ENCODE measurements around the gene TNP1.

The TNP1 gene

DNA sequence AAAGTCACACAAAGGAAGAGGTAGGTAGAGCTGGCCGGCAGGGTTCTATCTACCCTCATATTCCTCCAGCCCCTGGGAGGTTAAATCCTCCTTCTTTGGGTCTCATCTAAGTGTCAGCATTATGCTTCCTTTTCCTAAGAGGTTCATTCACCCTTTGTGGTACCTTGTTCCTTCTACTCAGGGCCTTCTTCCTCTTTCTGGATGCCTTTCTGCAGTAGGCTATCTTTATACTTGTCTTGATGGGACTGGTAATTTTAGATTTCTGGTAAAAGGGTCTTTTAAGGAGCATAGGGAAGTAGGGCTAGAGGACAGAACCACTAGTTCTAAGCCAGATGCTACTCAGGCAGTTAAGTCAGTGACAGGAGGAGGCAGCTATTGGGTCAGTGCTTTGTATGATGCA, 13.7 kb upstream of the TNP1 start:
- no peak for DNase-seq (ENCODE audit: low read depth)

DNA sequence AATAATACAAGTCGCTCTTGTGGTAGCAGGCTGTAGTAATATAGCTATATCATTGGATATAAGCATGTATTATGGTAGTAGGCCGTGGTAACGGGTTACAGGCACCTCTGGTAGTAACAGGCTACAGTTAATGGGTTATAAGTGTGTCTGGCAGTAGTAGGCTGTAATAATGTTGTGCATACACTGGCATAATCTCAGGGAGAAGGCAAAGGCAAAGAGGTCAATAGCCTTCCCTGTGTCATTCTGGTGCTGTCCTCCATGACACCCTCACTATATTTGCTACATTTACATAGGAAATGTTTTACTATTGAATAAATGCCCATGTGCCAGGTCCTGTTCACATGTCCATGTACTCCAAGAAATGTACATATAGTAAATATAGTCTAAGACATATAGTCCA, 12.8 kb upstream of the TNP1 start:
- no peak for DNase-seq (ENCODE audit: low read depth)

DNA sequence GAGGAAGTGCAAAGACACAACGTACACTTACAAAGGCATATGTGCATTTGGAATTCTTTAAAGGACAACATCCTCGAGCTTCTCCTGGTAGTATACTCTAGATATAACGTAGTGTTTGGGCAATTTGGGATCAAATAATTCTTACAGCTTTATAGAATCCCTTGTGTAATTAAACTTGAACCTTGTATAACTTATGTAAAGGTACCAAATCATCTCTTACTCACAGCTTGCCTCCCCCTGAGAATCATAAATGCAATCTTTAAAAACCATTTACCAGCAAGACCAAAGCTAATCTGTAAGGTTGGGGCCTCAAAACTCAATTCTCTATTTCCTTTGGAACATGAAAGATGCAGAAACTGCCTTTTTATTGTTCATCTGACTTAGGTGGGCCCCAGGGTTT, 12.2 kb upstream of the TNP1 start:
- no peak for DNase-seq (ENCODE audit: low read depth)

DNA sequence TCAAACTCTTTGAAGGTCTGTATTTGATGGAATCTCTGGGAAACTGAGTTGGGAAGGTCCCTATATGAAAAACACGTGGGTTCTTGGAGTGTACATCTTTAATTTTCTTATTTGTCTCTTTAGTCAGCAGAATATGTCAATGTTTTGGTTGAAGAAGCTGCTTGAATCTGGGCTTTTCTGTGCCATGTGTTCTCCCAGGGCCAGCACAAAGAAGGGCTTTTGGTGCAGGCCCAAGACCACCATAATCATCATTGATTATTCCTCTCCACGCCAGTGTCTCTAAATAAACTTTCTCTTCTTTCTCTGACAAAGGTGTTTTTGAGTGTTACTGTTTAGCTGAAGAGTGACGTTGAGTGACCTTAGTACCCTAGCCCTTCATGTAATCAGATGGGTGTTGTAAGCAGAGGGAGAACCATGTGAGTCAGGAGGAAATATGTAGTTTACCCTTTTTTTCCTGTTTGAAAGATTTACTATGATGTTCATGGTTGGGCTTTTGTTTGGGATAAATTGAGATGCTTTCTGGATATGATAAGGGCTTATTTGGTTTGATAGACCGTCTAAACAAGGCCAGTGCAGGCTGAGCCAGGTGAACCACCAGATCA, 11.6 kb upstream of the TNP1 start:
- DNase-seq (ENCODE audit: low read depth): no peak

DNA sequence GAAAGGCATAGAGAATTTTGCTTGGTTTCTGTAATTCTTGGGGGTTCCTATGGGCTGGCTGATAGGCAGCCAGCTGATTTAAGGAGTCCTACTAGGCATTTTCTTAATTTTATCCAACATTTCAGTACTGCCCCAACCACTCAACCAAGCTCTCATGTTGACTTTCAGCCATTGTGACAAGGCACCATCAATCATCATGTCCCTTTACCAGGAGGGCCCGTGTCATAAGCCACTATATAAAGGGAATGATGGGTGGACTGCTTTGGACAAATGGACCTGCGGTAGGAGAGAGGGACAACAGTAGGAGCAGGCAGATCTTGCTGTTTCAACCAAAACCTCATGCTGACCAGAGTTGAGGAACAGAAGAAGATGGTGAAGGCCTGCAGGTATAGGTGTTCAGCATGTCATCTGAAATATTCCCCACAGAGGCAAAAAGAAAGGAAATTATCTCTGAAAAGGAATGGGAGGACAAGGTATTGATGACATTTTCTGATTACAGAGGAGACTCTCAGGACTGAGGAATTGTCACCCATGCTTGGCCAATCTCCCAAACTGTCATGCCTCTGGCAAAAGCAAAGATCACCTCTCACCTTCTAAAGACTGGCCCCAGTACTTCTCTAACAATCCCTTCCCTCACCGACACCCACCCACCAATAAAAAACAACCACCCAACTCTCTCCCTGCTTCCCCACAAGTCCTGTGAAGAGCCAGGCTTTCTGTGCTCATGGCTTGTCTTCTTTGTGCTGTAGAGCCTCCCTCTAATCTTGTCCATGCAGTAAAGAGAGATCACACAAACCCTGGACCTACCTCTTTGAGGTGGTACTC, 10.9 kb upstream of the TNP1 start:
- no peak for DNase-seq (ENCODE audit: low read depth)

DNA sequence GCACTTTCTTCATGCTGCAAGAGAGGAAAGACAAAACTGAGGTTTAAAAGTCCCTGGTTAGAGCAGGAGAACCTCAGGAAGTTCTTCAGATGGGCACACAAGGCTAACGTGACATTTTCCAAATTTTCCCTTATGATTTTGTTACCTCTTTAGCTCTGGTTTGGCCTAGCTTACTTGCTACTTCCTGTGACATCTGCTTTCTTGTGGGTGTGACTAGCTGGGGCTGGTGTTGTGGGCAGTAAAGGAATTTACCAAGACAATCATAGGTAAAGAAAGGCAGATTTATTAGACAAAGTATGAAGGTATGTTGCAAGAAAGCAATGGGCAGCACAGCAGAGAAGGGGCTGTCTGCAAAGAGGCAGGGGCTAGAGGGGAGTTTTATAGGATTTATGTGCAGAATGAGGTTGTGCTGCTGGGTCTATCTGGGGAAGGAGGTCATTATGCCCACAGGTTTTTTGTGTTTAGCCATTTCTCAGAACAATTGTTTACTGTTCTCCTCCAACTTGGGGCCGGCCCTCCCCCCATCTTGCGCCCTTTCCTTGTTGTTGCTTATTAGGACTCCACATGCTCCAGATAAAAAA, 6.7 kb upstream of the TNP1 start:
- DNase-seq (ENCODE audit: low read depth): no peak

DNA sequence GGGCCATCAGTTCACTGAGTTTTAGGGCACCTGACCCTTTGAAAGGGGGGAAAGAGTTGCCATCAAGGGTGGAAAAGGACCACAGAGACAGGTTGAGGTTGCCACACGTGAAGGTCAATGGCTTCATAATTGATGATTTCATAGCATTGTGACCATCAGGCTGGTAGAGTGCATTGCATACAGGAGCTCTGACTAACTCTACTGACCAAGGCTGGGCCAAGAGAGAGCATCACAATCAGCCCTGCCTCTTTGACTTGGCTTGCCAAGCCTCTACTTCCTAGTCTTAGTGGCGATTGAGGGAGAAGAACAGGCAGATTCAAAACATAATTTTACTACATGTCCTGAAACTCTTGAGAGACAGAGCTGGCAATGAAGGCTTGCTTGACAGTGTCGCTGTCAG, 5.8 kb upstream of the TNP1 start:
- no peak for DNase-seq (ENCODE audit: low read depth)

DNA sequence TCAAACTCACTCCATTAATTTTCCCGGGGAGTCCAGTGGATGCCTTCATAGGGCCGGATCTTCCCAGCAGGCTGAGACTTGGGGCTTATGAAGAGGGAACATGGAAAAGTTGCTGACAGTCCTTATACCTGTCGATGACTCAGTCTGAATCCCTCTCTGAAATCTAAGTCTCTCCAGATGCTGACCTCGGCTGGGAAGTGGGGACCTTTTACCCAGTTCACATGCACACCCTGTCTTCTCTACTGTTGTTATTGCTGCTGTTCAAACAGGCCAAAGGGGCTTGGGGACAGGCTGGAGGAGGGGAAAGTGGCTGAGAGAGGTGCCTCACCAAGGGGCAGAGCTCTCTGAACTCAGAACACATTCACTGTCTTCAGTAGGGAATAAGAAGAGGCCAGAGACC, 4.1 kb upstream of the TNP1 start:
- no peak for DNase-seq (ENCODE audit: low read depth)

DNA sequence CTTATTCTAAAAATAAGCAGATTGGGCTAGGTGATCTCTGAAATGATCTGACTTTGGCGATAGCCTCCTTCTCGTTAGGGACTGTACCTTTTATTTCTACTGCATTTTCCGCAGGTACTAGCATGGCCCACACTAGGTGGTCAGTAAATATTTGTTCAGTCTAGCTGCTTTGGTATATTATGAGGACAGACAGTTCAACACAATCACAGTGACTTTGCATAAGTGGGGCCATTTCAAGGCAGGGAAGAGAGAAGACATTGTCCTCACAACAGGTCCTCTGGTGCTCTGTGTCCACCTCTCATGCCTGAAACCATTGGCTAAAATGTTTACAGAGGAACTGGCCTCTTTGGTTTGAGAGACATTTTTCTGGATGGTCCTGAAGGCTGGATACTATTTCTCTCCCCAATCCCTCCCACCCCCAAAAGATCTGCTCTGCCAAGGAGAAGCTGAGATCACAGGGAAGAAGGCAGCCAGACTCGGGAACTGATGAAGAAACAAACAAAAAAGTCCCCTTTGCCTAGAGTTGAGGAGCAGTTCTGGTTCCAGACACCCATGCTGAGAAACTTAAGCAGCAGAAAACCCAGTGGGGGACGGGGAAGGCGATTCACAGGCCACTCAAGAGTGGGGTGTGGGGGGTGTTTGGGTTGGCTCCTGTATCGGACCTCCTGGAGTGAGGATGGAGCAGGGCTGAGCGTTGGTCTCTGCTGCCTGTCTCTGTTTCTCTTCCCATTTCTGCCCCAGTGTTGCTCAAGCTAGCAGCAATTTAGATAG, 2.9 kb upstream of the TNP1 start:
- no peak for DNase-seq (ENCODE audit: low read depth)

DNA sequence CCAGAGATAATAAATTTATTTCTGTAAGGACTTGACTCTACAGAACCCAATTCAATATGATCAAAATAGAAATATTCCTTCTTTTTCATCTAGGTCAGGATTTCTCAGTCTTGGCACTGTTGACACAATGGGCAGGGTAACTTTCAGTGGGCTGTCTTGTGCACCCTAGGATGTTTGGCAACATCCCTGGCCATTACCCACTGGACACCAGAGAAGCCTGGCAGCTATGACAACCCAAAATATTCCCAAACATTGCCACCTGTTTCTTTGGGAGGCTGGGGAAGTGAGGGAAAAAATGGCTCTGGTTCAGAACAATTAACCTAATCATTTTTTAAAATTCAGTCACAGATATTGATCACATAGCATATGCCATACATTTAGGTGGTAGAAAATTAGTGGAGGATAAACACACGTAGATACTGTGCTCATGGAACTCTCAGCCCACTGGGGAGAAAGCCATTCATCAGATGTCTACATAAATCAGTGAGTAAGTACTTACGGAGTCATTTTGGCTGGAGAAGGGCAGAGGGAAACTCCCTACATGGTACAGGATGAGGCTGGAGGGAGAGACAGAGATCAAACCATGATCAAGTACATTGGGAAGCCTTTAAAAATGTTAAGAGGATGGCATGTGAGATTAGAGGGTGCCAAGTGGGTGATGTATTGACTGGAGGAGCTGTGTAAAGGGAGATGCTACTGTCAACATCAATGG, 718 bp upstream of the TNP1 start:
- no peak for DNase-seq (ENCODE audit: low read depth)

DNA sequence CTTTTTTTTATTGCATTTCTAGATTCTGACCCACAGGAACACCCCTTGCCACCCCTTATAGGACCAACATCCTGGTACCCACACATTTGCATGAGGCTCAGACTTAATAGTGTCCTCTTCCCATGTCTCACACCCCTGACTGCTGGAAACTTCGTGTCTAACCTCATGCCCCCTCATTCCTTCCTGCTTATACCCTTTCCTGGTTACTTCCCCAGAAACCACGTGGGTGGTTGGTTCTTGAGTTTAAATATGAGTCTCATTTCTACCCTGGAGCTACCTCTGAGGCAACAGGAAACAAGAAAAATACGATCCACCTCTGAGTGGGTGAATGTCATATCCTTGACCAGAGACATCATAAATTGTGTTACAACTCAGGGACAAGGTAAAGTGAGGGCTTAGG, 1.6 kb downstream of the TNP1 start:
- no peak for DNase-seq (ENCODE audit: low read depth)

DNA sequence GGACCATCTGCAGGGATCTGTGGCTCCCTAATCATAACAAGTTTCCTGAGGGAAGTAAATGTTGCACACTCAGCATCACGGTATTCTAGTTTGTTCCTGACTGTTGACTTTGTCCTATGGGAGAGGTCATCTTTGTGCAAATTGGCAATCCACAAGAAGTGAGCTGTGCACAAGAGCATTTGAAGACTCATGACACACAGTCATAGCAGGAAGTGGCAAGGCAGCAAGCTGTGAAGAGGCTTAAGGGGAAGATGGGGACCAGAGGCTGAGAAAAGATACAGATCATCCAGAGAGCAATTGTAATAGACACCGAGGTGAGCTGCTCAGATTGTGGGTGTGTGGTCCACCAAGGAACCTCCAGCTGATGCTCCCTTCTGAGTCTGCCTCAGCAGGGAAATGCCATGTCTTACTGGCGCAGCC, 2.7 kb downstream of the TNP1 start:
- DNase-seq (ENCODE audit: low read depth): no peak

DNA sequence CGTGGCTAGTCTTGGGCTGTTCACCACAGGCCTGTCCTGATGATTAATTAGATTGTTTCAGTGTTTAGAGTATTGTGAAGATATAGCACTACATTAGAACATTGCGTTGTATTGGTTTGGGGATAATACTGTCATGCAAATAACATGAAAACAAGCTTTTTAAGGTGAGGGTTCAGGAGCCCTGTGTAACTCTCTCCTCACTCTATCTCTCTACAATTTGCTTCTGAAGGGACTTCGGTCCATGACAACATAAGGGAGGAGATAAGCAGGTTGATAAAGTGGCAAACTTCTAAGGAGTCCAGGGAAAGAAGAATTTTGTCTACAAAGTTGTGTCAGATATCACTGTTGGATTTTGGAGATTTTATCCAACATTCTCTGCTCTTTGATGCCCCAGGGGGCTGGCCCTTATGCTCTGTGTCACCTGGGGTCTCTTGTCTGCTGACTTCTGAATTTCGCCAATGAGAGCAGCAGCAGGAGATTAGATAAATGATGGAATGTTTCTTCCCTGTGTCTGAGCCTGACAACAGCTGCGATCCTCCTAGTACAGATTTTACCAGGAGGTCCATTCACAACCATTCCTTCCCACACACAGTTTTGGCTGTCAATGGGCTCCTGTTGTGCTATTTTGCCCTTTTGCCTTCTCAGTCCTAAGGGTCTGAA, 3.3 kb downstream of the TNP1 start:
- DNase-seq (ENCODE audit: low read depth): no peak

DNA sequence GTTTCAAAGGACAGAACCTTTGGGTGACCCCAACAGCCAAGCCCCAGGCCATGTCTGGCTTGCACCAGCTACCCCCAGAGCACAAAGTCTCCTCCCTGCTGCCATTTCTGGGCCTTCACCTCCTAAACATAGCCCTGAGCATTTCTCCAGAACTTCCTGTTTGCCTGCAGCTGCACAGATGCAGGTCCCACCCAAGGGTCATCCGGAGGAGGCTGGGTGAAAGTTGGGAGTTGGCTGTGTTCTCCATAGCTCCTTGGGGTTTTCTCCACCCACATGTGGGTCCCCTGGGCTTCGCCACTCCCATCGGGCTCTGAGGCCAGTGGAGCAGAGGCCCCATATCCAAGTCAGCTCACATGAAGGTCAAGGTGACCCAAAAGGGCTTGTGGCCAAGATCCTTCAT, 4.3 kb downstream of the TNP1 start:
- no peak for DNase-seq (ENCODE audit: low read depth)

DNA sequence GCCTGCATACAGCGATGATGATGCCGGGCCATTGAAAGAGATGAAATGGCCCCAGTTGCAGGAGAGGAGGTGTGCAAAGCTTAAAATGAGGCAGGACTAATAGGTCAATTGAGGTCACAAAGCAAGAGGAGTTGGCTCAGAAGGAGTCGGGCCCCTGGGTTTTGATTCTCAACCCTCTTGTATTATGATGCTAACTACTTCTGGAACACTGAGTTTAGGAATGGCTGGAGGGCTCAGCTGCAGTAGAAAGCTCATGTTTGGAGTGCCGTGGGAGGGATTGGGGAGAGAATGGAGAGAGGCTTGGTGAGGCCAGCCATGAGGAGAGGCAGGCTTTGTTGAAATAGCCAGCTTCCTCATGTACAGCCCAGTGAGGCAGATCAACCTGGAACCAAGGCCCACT, 4.8 kb downstream of the TNP1 start:
- no peak for DNase-seq (ENCODE audit: low read depth)

DNA sequence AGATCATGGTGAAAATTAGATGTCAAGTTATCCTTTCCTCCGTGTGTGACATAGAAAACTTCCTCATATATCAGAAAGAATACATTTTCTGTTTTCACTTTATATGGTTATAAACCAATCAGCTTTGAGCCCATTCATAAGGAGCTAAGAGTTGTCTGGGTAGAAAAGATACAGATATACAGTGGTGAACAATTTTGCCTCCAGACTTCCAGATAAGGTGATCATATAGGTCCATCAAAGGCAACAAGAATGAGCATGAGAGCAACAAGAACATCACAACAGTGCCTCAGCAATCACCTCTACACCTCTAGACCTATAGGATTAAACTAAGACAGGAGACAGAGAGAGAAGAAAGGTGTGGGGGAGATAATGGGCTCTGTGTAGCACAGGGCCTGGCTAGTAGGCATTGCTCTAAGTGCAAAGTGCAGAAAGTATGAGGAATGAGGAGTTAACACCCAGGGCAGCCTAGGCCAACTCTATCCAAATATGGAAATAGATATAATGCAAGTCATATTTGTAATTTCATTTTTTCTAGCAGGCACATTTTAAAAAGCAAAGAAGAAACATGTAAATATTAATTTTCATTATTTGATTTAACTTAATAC, 8.3 kb downstream of the TNP1 start:
- no peak for DNase-seq (ENCODE audit: low read depth)

DNA sequence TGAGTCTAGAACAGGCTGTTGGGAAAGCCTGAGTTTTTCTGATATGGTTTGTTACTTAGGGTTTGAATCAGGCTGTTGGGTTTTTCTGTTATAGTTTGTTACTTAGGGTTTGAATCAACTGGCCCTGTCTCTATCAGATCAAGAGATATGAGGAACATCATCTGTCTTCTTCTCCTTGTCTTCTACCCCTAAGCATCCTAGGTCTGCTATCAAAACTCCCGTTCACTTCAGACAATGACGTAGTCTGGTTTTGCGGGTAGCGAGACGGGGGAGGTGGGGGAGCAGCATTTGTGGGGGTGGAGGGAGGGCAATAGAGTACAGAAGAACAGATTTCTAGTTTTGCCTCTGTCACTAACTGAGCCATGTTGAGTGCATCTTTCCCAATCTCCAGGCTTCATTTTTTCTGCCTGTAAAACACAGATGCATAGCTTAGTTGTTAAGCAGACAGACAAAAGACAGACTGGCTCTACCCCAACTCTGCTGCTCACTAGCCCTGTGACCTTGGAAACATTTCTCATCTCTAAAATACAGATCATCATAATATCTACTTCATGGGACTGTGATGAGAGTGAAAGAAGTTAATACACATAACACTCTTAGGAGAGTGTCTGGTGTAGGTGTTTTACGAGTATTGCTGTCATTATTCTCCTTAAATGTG, 9.1 kb downstream of the TNP1 start:
- DNase-seq (ENCODE audit: low read depth): no peak

DNA sequence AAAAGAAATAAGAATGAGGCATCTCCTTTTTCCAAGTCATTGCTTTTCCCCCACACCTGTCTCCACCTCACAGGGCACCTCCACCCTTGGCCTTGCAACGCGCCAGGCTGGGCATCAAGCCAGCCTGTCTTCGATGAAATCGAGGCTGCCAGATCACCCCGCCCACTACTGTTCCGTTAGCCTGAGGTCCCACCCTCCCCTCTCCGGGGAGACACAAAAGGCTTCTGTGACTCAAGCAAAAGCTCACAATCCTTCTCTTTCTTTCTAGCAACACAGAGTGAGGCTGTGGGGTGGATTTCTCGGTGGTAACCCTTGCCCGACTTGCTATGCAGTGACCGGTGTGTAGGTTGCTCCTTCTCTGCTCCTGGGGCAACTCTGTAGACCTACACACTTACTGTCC, 9.9 kb downstream of the TNP1 start:
- DNase-seq (ENCODE audit: low read depth): no peak

DNA sequence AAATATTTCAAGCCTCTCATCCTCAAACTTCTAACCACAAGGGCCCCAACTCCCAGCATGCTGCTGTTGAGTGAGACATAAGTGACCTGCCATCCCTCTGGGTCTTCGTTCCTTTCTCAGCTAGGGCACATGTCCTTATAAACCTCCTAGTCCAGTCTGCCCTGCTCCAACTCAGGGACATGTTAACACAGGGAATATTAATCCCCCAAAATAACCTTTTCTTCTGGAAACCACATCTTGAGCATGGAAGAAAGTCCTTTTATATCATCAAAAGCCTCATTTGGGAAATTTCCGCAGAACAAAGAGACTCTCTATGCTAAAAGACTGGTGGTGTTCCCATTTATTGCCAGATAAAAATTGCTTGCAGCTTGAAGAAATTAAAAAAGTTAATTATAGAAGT, 14.4 kb downstream of the TNP1 start:
- no peak for DNase-seq (ENCODE audit: low read depth)

DNA sequence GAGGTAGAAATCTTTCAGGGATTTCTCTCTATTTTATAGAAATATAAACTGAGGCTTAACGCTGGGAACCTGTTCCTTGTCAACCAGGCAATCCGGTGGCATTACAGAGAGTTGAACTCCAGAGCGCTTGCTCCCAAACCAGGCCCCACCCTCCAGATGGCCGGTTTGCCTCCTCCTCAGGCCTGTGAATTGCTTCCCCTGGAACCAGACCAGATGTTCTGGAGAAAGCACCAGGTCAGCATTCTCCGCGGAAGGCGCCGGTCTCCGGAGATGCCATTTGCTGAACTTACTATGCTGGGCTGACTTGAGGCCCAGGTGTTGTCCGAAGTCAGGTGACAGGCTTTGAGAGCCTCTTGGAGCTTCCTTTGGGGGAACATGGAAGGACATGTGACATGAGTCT, 17.2 kb downstream of the TNP1 start:
- DNase-seq (ENCODE audit: low read depth): no peak

DNA sequence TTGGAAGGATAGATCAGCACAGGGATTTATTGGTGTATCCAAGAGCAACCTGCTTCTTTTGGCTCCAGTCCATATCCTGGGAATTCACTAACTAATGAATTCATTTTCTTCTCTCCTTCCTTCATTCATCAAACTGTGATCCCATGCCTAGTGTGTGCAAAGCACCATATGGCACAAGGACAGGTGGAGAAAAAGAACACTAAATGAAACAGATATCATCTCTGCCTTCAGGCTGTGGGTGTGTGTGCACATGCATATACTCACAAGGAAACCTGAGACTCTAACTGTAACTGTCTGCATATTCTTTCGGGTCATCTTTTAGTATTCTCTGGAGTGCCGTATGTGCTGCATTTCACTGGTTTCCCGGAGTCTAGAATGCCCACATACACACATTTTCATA, 20.2 kb downstream of the TNP1 start:
- DNase-seq (ENCODE audit: low read depth): no peak

Measured in activated T-cell treated with anti-CD3 and anti-CD28 coated beads for 1 hour (primary cell).